K562 (cell line): Measurements from ENCODE around the gene HMGCL. TPM values are rescaled to one million over a fixed set of nuclear protein-coding genes. Genes with fewer than 3 reads are reported as not detected.

Source experiments
- ASH1L ChIP-seq: fragments of 450-650 bp; IDR thresholded peaks from 2 replicates; pipeline ENCODE4 v1.6.1; 2018; ENCODE audit warnings: borderline replicate concordance, mild to moderate bottlenecking, low read depth; ENCODE audit not compliant: partially characterized antibody
- ELF2 ChIP-seq: fragments of 250-450 bp; sonication (Bioruptor Pico); IDR thresholded peaks from 2 replicates; pipeline ENCODE4 v1.5.0; 2021; ENCODE audit warnings: mild to moderate bottlenecking
- ETV6 ChIP-seq, 3 experiments: fragments of 150-350 bp in 1 of 3; sonication (generic) in 1 of 3; formaldehyde crosslinking in 1 of 3; IDR thresholded peaks; 2 replicates each; pipeline versions ENCODE4 v1.6.1 to v1.8.0; 2014 to 2022; ENCODE audit warnings: borderline replicate concordance in 2 of 3, low read depth in 2 of 3, antibody characterized with exemption in 1 of 3, low read length in 1 of 3, mild to moderate bottlenecking in 1 of 3, missing genetic modification reagents in 1 of 3
- LEF1 ChIP-seq: fragments of 450-650 bp; IDR thresholded peaks from 2 replicates; pipeline ENCODE4 v1.6.1; 2016; ENCODE audit warnings: mild to moderate bottlenecking
- NELFE ChIP-seq: IDR thresholded peaks from 2 replicates; pipeline ENCODE4 v1.6.1; 2011; ENCODE audit warnings: mild to moderate bottlenecking; ENCODE audit not compliant: insufficient read depth, insufficient read length
- NFATC3 ChIP-seq: fragments of 450-650 bp; IDR thresholded peaks from 2 replicates; pipeline ENCODE4 v1.6.1; 2017; ENCODE audit warnings: mild to moderate bottlenecking
- PBX2 ChIP-seq, 2 experiments: IDR thresholded peaks in 1 of 2; conservative IDR thresholded peaks in 1 of 2; 2 replicates each; pipeline ENCODE4 v1.6.1; 2016; ENCODE audit warnings: low read depth in 2 of 2, mild to moderate bottlenecking in 1 of 2, missing compliant biosample characterization in 1 of 2, missing genetic modification characterization in 1 of 2, moderate library complexity in 1 of 2
- SNRNP70 ChIP-seq: fragments of 200-400 bp; formaldehyde crosslinking; optimal IDR thresholded peaks from 2 replicates; pipeline ENCODE3; 2017; ENCODE audit warnings: low read depth, low read length
- SRF ChIP-seq, 2 experiments: fragments of 250-450, 450-650 bp in 1 of 2; sonication (Bioruptor Pico) in 1 of 2; sonication (generic) in 1 of 2; formaldehyde crosslinking; IDR thresholded peaks; 2 replicates each; pipeline versions ENCODE4 v1.5.0 to v1.5.1; 2020 to 2022; ENCODE audit warnings: mild to moderate bottlenecking in 1 of 2, missing genetic modification reagents in 1 of 2
- TARDBP ChIP-seq: fragments of 450-650 bp; IDR thresholded peaks from 2 replicates; pipeline ENCODE4 v1.6.1; 2016
- TSHZ1 ChIP-seq: fragments of 250-450 bp; sonication (Bioruptor Pico); IDR thresholded peaks from 2 replicates; pipeline ENCODE4 v1.4.0; 2020; ENCODE audit warnings: mild to moderate bottlenecking, moderate library complexity
- XRCC5 ChIP-seq: fragments of 200-400 bp; formaldehyde crosslinking; IDR thresholded peaks from 2 replicates; pipeline ENCODE4 v1.6.1; 2017; ENCODE audit warnings: low read depth, mild to moderate bottlenecking, low read length
- ZBTB12 ChIP-seq: fragments of 250-450 bp; sonication (Bioruptor Pico); IDR thresholded peaks from 2 replicates; pipeline ENCODE4 v1.4.0; 2020
- ZEB2 ChIP-seq: fragments of 450-650 bp; IDR thresholded peaks from 2 replicates; pipeline ENCODE4 v1.6.1; 2016
- ZNF280A ChIP-seq: fragments of 450-650 bp; IDR thresholded peaks from 2 replicates; pipeline ENCODE4 v1.6.1; 2018; ENCODE audit warnings: mild to moderate bottlenecking, low read depth; ENCODE audit not compliant: partially characterized antibody
- ZNF280B ChIP-seq: fragments of 250-450 bp; sonication (Bioruptor Pico); IDR thresholded peaks from 2 replicates; pipeline ENCODE4 v1.5.1; 2021; ENCODE audit warnings: mild to moderate bottlenecking
- polyA plus RNA-seq, 8 experiments: library from polyadenylated mRNA; depleted of rRNA in 4 of 8; stranded (reverse) in 5 of 8; unstranded in 3 of 8; fragments of >200 nt; fragmentation: Nextera tagmentation in 2 of 8; fragmentation: Illumina TruSeq in 1 of 8; extraction: Ambion mirVana in 2 of 8; extraction: Trizol in 1 of 8; gene quantifications; 2 replicates each; pipeline versions ENCODE4 v1.2.1 to v1.2.3, GENCODE V29; 2011 to 2014; ENCODE audit warnings: inconsistent platforms in 1 of 8, missing spikeins in 1 of 8
- total RNA-seq, 7 experiments: library from RNA; depleted of rRNA in 6 of 7; stranded (reverse); fragments of >200 nt in 6 of 7; fragmentation: Illumina TruSeq in 2 of 7; extraction: Trizol in 2 of 7; gene quantifications; 2 replicates each; pipeline versions ENCODE4 v1.2.1 to v1.2.3, GENCODE V29; 2011 to 2021; ENCODE audit warnings: low replicate concordance in 1 of 7

HMGCL gene
- total and polyA plus RNA-seq, 9 of the 15 experiments (the other 6 are each of a cell fraction or from before 2014, with no cell fraction given), result 18.0 to 82.2 (median 24.2) TPM

GRCh38 chr1:23838401-23838866 is 13.2 kb upstream of the HMGCL start (continued):
- TF ChIP-seq PBX2 (CRISPR knock-in tag; IDR thresholded peaks at IDR 0.05; ENCODE audit: low read depth), result no peak
- TF ChIP-seq PBX2 (tag; conservative IDR thresholded peaks at IDR 0.05; ENCODE audit: low read depth), result no peak
- no peak for TF ChIP-seq TARDBP
- no peak for TF ChIP-seq NELFE
- no peak for TF ChIP-seq LEF1
- TF ChIP-seq ZBTB12 (CRISPR knock-in tag), result no peak
- TF ChIP-seq ZNF280A, result no peak
- TF ChIP-seq ZEB2, result no peak
- TF ChIP-seq ZNF280B (CRISPR knock-in tag), result no peak
- TF ChIP-seq SRF (CRISPR knock-in tag; IDR thresholded peaks at IDR 0.05), result no peak
- TF ChIP-seq SNRNP70, result no peak
- no peak for TF ChIP-seq NFATC3
- TF ChIP-seq TSHZ1 (CRISPR knock-in tag), result no peak
- TF ChIP-seq ETV6 (IDR thresholded peaks at IDR 0.05; ENCODE audit: borderline replicate concordance in 1 of 2, low read depth in 2 of 2, low read length in 1 of 2), result no peak
- TF ChIP-seq ETV6 (CRISPR knock-in tag; IDR thresholded peaks at IDR 0.05; ENCODE audit: borderline replicate concordance), result no peak
- TF ChIP-seq ELF2 (CRISPR knock-in tag), result no peak
- no peak for TF ChIP-seq ASH1L
- no peak for TF ChIP-seq XRCC5
